Activated naive CD8-positive, alpha-beta T cell (primary cell): ENCODE results near the gene SCARF1.
"Not testable (repeated sequence)": the region's sequence is repeated elsewhere in the genome, so short reads cannot be mapped to it uniquely, and the experiment has no call there.

Experiments
- H3K27ac Mint-ChIP-seq: one replicate; pipeline ENCODE4 v1.8.0; 2021; ENCODE audit warnings: mixed read lengths
- H3K27me3 Mint-ChIP-seq: one replicate; pipeline ENCODE4 v1.8.0; 2021; ENCODE audit warnings: mixed read lengths
- H3K36me3 Mint-ChIP-seq: one replicate; pipeline ENCODE4 v1.8.0; 2021; ENCODE audit warnings: mixed read lengths
- H3K4me1 Mint-ChIP-seq: one replicate; pipeline ENCODE4 v1.8.0; 2021; ENCODE audit warnings: low read depth, mixed read lengths
- H3K4me3 Mint-ChIP-seq: one replicate; pipeline ENCODE4 v1.8.0; 2021; ENCODE audit warnings: mild to moderate bottlenecking, mixed read lengths
- H3K9me3 Mint-ChIP-seq: one replicate; pipeline ENCODE4 v1.8.0; 2021; ENCODE audit warnings: low read depth, mixed read lengths

Gene SCARF1

DNA sequence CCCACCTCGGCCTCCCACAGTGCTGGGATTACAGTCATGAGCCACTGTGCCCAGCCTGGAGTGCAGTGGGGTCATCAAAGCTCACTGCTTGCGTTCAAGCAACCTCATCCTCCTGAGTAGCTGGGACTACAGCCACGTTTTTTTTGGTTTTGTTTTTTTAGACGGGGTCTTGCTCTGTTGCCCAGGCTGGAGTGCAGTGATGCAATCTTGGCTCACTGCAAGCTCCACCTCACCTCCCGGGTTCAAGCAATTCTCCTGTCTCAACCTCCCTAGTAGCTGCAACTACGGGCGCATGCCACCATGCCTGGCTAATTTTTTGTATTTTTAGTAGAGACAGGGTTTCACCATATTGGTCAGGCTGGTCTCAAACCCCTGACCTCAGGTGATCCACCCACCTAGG is 7.3 kb upstream of the SCARF1 start:
- H3K4me3 Mint-ChIP-seq, H3K27me3 Mint-ChIP-seq, H3K9me3 Mint-ChIP-seq, H3K4me1 Mint-ChIP-seq: not testable (repeated sequence)
- H3K27ac Mint-ChIP-seq, result peak overlapping the region; percentile 10
- H3K36me3 Mint-ChIP-seq, result peaks cover 23% of the 10 kb centered on the region

DNA sequence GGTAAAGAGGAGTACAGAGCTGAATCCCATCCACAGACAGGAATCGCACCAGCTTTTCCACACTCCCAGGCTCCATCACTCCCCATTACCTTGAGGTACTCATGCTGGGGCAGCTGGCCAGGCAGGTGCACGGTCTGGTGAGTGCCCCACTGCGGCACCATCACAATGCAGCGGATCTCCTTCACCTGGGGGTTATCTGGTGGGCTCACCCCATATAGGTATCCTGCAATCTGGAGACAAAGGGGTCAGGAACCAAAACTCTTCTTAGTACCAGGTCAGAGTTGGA is 6.0 kb upstream of the SCARF1 start:
- no peak overlapping the region for H3K27ac Mint-ChIP-seq
- H3K27me3 Mint-ChIP-seq, result no peaks in the 10 kb centered on the region
- peaks cover 16% of the 10 kb centered on the region for H3K36me3 Mint-ChIP-seq
- H3K9me3 Mint-ChIP-seq, result no peaks in the 10 kb centered on the region
- H3K4me1 Mint-ChIP-seq, result peaks cover 7% of the 10 kb centered on the region
- no peak overlapping the region for H3K4me3 Mint-ChIP-seq

DNA sequence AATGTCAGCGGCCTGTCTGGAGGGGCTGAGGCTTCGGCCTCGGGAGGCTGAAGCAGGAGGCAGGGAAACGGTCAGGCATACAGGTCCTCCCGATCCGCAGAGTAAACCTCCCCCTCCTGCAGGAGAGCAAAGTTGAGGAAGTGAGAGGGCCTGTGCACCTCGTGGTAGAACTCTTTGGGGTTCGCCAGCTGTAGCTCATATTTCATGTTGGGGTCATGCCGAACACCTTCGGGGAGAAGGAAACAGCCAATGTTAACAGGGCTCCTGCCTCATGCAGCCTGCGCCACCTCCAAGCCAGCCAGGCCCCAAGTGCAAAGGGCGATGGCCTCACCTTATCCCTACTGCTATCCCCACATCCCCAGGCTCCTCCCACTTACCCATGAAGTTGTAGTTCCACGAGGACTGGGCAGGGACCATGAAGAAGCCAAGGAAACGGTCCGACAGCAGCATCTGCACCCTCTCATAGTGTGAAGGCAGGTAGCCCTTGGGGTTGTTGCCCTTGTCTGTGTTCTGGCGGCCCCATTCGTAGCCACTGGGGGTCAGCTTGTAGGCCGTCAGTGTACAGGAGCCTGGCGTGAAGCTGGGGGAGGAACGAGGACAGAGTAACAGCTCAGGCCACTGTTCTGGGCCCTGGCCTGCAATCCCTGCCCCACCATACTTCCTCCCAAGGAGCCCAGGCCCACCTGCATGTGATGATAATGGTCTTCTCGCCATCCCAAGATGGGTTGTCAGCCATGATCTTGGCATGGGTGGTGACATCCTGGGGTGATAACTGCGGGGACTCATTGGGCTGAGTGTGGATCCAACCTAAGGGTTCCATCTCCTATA is 5.4 kb upstream of the SCARF1 start:
- Mint-ChIP-seq H3K4me1 (peaks cover 8% of the 10 kb centered on the region), H3K36me3 (peaks cover 12% of the 10 kb centered on the region), H3K4me3 (no peak overlapping the region), H3K27me3 (no peaks in the 10 kb centered on the region), H3K9me3 (no peaks in the 10 kb centered on the region), H3K27ac (no peak overlapping the region)

DNA sequence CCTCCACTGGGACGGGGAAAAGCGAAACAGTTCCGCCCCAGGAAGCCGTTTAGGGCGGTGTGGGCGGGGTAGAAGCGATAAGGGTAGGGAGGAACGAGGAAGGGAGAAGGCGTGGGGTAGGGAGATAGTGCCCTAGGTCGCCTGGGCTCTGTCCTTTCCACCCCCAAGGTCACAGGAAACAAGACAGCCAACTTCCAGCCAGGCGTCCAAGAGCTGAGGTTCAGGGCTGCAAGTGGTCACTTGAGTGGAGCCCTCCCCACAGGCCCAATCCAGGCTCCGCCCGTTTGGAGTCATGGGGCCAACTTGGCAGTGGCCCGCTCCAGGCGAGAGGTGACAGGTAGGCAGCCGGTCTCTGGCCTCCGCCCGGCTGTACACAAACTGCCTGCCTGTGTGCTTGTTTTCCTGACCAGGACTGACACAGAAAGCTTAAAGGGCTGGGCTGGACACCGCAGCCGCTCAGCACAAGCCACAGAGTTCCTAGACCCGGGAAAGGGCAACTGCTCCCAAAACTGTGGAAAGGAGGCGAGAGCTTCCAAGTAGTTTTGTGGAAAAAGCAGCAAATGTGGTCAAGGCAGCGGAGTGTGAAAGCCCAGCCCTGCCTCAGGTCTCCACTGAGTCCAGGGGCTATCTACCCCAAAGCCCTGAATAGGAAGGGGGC is 4.4 kb upstream of the SCARF1 start, which contains the start of gene RILP:
Gene RILP, minus strand, starts transcription at position 23 of the 658 bp plus-strand sequence. CDS start 62 bp downstream, outside the sequence.
- H3K4me3 Mint-ChIP-seq, result peak within 1 kb of the TSS; percentile 59
- H3K27me3 Mint-ChIP-seq, result no peaks in the 10 kb centered on the region
- peaks cover 11% of the 10 kb centered on the region for H3K36me3 Mint-ChIP-seq
- peaks cover 14% of the 10 kb centered on the region for H3K4me1 Mint-ChIP-seq
- no peak within 1 kb of the TSS for H3K27ac Mint-ChIP-seq
- H3K9me3 Mint-ChIP-seq, result no peaks in the 10 kb centered on the region

DNA sequence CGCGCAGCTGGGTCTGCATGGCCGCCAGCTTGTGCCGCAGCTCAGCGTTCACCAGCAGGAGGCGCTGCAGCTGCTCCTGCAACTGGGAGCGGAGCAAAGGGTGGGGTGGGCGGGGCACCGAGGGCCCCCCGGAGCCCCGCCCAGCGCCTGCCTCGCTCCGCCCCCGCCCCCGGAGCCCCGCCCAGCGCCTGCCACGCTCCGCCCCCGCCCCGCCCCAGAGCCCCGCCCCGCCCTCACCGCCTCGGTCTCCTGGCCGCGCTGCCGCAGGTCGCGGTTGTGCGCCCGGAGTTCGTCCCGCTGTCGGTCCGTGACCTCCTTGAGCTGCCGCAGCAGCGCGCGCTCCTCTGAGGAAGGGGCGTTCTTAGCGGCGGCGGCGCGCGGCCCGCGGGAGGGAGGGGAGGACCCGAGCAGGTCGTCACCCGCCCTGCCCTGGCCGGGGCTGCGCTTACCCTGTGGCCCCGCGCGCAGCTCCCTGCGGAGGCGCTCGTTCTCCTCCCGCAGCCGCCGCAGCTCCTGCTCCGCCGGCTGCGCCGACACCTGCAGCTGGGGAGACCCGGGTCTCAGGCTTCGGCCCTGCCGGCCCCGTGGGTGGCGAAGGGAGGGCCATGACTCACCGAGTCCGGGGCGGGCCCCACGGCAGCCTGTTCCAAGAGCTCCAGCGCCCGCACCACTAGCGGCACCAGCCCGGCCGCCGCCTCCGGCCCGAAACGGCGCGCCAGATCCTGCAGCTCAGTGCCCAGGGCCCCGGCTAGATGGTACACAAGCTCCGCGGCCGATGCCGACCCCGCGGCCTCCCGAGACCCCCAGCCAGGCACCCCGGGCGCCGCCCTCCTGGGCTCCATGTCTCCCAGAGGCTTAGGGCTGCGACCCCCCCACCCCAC is 3.7 kb upstream of the SCARF1 start:
- peaks cover 9% of the 10 kb centered on the region for H3K36me3 Mint-ChIP-seq
- no peaks in the 10 kb centered on the region for H3K9me3 Mint-ChIP-seq
- H3K27ac Mint-ChIP-seq, result no peak overlapping the region
- peaks cover 19% of the 10 kb centered on the region for H3K4me1 Mint-ChIP-seq
- H3K27me3 Mint-ChIP-seq, result no peaks in the 10 kb centered on the region
- peak overlapping the region; percentile 59 for H3K4me3 Mint-ChIP-seq

DNA sequence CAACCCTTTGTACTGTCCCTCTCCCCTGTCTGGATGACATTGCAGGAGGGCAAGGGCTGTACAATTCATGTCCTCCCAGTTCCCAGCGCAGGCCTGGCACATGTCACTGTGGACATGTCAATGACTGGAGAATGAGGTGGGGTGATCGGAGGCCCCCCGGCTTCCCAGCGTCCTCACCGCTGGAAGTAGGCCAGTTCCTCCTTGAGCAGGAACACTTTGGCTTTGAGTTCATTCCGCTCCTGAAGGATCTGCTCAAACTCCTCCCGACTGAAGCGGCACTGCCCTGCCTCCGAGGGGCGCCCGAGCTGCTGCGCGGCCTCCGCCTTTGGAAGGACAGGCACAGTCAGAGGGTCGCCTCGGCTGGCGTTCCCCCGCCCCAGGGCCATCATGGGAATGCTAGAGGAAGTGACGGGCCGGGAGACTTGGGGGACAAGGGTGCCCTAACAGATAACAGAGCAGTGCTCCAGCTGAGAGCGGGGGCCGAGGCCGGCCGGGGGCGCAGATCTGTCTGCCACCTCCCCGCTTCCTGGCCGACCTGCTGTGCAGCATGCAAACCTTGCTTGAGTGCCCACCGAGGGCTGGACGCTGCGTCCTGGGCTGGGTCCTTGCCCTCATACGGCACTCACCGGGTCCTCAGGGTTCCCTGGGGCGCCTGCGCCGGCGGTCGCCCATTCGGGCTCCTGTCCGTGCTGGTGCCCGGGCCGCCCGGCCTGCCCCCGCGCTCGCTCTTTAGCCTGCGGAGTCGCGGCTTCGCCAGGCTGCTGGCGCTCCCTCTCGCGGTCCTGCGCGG is 2.8 kb upstream of the SCARF1 start:
- H3K9me3 Mint-ChIP-seq, result no peaks in the 10 kb centered on the region
- peaks cover 4% of the 10 kb centered on the region for H3K36me3 Mint-ChIP-seq
- H3K27ac Mint-ChIP-seq, result no peak overlapping the region
- H3K4me3 Mint-ChIP-seq, result peak overlapping the region; percentile 59
- peaks cover 22% of the 10 kb centered on the region for H3K4me1 Mint-ChIP-seq
- no peaks in the 10 kb centered on the region for H3K27me3 Mint-ChIP-seq

DNA sequence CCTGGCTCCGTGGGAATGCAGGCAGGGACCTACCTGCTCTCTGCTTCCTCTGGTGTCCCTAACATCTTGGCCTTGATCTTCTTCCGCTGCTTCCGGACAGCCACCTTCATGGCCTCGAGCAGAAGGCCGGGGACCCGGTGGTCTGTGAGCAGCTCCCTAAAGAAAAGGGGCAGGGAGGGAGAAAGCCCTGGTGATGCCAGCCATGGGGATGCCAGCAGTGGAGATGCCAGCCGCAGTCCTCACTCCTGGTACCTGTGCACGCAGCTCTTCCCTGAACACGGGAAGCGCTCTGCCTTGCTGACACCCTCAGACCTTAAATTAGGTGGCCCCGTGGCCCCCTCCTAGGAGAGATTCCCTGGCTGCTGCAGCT is 2.3 kb upstream of the SCARF1 start:
- Mint-ChIP-seq H3K27ac (no peak overlapping the region), H3K4me1 (peaks cover 22% of the 10 kb centered on the region), H3K4me3 (peak overlapping the region; percentile 32), H3K36me3 (no peaks in the 10 kb centered on the region), H3K27me3 (no peaks in the 10 kb centered on the region), H3K9me3 (no peaks in the 10 kb centered on the region)

DNA sequence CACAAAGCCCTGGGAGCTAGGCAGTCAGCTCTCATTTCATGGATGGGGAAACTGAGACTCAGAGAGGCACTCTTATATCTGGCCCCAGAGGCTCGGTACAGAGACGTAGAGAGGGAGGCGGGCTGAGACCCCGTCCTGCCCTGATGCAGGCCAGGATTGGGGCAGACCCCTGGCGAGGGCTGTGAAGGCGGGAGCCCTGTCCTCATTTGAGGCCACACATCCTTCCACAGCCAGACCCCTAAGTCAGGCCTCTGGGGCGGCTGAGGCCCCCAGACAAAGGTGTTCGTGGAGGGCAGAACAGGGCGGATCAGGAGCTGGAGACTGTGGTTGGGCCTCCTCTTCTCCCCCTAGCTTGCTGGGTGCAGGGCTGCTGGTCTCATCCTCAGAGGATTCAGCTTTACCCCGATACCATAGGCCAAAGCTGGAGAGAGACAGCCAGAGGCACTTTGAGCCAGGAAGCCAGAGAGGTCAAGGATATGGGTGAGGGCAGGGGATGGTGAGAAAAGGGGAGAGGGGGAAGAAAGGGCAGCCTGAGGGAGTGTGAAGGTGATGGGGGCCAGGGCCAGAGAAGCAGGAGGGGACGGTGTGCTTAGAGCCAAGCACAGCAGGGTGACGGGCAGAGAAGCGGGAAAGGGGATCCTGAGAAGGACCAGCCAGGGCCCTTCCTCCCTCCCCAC is 805 bp upstream of the SCARF1 start:
- Mint-ChIP-seq H3K4me1 (peaks cover 24% of the 10 kb centered on the region), H3K9me3 (no peaks in the 10 kb centered on the region), H3K27me3 (no peaks in the 10 kb centered on the region), H3K4me3 (no peak overlapping the region), H3K27ac (no peak overlapping the region), H3K36me3 (no peaks in the 10 kb centered on the region)

DNA sequence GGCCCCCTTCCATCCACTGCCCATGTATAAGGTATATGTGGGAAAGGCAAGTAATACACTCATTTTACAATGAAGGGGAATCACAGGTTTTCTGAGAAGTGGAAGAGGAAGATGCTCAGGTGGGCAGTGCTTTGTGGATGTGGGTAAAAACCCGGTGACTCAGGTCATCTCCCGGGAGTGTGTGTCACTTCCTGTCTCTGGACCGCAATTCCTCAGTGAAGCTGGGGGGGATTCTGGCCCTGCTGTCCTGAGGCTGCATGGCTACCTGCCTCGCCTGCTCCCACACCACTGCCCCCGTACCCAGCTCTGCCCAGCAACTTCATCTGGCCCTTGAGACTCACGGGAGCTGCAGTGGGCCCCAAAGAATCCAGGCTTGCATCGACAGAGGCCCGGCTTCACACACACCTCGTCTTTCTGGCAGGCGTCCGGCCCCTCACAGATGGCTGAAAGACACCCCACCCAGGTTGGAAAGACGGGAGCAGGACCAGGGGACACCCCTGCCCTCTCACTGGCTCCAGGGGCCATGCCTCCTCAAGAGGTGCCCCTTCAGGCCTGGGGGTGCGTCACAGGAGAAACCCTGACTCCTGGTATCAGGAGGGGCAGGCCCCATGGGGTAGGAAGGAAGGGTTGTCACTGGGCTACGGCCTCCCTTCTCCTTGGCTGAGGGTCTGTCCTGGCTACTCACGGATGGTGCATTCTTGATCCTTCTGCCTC is 882 bp downstream of the SCARF1 start:
- Mint-ChIP-seq H3K27me3 (no peaks in the 10 kb centered on the region), H3K36me3 (no peaks in the 10 kb centered on the region), H3K4me1 (peaks cover 22% of the 10 kb centered on the region), H3K9me3 (no peaks in the 10 kb centered on the region), H3K27ac (peak overlapping the region; percentile 81), H3K4me3 (peak overlapping the region; percentile 85)

DNA sequence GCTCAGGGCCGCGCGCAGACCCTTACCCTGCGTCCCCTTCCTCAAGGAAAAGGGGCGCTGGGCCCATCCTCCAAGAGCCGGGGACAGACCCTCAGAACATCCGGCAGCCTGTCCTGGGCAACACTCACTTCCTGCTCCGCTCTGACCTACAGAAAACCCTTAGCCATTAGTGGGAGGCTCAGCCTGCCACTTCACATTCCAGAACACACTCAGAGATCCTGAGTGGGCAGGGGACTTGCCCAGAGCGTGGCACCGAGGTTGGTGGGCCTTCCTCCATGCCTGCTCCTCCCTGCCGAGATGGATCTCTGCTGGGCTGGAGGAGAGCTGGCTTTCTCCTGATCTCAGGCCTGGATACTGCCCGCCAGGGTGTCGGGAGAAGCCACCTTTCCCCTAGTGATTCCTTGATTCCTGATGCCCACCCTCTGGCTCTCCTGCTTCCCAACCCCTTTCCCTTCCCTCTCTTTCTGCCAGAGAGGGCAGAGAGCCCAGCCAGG is 1.5 kb downstream of the SCARF1 start:
- Mint-ChIP-seq H3K36me3 (no peaks in the 10 kb centered on the region), H3K27me3 (no peaks in the 10 kb centered on the region), H3K27ac (peak overlapping the region; percentile 81), H3K9me3 (no peaks in the 10 kb centered on the region), H3K4me3 (peak overlapping the region; percentile 85), H3K4me1 (peaks cover 22% of the 10 kb centered on the region)

DNA sequence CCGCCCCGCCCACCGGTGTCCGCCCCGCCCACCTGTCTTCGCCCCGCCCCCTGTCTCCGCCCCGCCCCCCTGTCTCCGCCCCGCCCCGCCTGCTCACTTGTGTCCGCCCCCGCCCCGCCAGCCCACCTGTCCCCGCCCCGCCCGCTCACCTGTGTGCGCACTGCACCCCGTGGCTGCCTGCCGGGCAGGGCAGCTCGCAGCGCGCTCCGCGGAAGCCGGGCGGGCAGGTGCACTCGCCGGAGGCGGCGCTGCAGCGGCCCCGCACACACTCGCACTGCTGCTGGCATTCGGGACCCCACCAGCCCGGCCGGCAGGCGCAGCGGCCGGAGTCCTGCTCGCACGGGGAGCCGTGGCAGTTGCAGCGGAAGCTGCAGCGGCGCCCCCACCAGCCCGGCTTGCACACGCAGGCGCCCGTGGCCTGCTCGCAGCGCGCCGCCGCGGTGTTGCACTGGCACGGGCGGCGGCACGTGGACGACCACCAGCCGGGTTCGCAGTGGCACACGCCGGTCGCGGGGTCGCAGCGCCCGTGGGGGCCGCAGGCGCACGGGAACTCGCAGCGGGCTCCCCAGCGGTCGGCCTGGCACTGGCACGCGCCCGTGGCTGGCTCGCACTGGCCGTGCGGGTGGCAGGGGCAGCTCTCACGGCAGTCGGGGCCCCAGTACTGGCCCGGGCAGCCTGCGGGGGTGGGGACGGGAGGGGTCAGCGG is 2.1 kb downstream of the SCARF1 start:
- no peak overlapping the region for H3K4me3 Mint-ChIP-seq
- no peaks in the 10 kb centered on the region for H3K9me3 Mint-ChIP-seq
- H3K4me1 Mint-ChIP-seq, result peaks cover 22% of the 10 kb centered on the region
- no peak overlapping the region for H3K27ac Mint-ChIP-seq
- no peaks in the 10 kb centered on the region for H3K27me3 Mint-ChIP-seq
- no peaks in the 10 kb centered on the region for H3K36me3 Mint-ChIP-seq

DNA sequence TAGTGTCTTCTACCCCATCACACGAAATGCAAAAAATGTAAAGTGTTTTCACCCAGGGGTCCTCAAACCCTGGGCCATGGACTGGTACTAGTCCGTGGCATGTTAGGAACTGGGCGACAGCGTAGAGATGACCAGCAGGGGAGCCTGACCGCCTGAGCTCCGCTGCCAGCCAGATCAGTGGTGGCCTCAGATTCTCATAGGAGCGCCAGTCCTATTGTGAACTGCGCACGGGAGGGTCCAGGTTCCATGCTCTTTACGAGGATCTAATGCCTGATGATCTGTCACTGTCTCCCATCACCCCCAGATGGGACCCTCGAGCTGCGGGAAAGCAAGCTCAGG is 4.5 kb downstream of the SCARF1 start:
- Mint-ChIP-seq H3K4me1 (peaks cover 18% of the 10 kb centered on the region), H3K27ac (no peak overlapping the region), H3K27me3 (no peaks in the 10 kb centered on the region), H3K4me3 (no peak overlapping the region), H3K9me3 (no peaks in the 10 kb centered on the region), H3K36me3 (no peaks in the 10 kb centered on the region)

DNA sequence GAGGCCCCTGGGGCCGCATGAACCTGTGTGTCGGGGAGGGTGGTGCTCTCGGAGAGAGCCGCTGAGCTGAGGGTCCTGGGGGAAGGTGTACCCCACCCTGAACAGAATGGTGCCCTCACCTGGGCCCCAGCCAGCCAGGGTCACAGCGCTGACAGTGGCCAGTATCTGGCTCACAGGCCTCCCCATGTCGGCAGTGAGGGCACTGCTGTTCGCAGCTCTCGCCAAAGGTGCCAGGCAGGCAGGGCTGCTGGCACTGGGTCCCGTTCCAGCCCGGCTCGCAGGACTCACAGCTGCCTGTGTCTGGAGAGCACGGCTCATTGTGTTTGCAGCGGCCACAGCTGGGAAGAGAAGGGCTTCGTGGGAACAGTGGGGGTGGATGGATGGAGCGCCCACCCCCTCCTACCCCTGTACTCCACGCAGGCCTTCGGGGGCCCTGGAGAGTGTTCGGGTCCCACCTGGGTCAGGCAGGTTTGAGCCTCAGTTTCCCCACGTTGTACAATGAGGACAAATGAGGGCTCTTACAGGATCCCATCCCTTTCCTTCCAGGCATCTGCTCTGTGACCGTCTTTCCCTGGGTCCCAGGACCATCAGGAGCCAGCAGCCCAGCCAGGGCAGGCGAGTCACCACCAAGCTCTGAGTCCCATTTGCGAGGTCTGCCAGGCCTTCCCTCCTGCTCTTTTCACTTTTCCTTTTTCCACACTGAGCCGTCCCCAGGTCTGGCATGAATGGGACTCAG is 5.0 kb downstream of the SCARF1 start:
- no peak overlapping the region for H3K4me3 Mint-ChIP-seq
- no peaks in the 10 kb centered on the region for H3K9me3 Mint-ChIP-seq
- H3K4me1 Mint-ChIP-seq, result peaks cover 14% of the 10 kb centered on the region
- H3K27me3 Mint-ChIP-seq, result no peaks in the 10 kb centered on the region
- no peaks in the 10 kb centered on the region for H3K36me3 Mint-ChIP-seq
- no peak overlapping the region for H3K27ac Mint-ChIP-seq
